LNCAP (cell line): ENCODE measurements around the gene PBX2.

Source experiments
- CTCF ChIP-seq: fragments of 450-650 bp; IDR thresholded peaks from 2 replicates; pipeline ENCODE4 v1.5.1; 2017; ENCODE audit warnings: mild to moderate bottlenecking

The PBX2 gene

GRCh38 chr6:32154514-32155161 lies 35.4 kb downstream of the PBX2 start:
- peak; percentile 48; the same call in 1 of the 2 replicates for TF ChIP-seq CTCF

- no peak for TF ChIP-seq CTCF
These were observed 36.2 kb downstream of the PBX2 start, which contains the start of gene PPT2 for GRCh38 chr6:32153564-32154513. TSS of gene PPT2 (plus strand) at chr6:32154141. CDS start at chr6:32154595, 454 bp downstream.

- no peak for TF ChIP-seq CTCF
These were observed 37.0 kb downstream of the PBX2 start for GRCh38 chr6:32152769-32153563.

- no peak for TF ChIP-seq CTCF
These were observed 37.9 kb downstream of the PBX2 start, which contains the start of gene PRRT1 for GRCh38 chr6:32151863-32152768. TSS of gene PRRT1 (minus strand) at chr6:32151939. CDS start at chr6:32151827, 112 bp downstream.

GRCh38 chr6:32151181-32151862 lies 38.7 kb downstream of the PBX2 start:
- no peak for TF ChIP-seq CTCF

- TF ChIP-seq CTCF: no peak
These were observed 39.8 kb downstream of the PBX2 start for GRCh38 chr6:32149932-32150870.
